Stimulated activated CD4-positive, alpha-beta T cell treated with anti-CD3 and anti-CD28 coated beads, Interleukin-15, amount 100 ng/mL, for 24 hours (primary cell): Measurements from ENCODE around the gene CTRL.
A peak's percentile ranks its signal among the peaks of the same experiment; 100 is the strongest.

Experiments used
- DNase-seq: peaks from one replicate; pipeline ENCODE4 v3.0.0-alpha.2; 2020

CTRL gene

DNA sequence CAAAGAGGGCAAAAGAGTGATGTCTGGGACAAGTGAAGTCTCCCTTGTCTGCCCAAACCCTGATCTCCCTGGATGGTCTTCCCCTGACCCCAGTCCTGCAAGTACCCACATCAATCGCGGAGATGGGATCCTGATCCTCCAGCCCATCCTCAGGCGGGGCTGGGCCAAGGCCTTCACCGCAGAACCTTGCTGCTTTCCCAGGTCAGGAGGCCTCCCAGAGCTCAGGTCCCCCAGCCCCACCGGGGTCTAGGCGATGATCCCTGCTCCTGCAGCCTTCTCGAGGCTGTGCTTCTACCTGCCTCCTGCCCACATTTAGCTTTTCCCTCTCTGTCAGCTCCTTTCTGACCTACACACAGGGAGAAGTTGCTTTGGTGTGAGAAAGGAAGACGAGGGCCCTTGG, 30.5 kb upstream of the CTRL start:
- DNase-seq, result no peak

DNA sequence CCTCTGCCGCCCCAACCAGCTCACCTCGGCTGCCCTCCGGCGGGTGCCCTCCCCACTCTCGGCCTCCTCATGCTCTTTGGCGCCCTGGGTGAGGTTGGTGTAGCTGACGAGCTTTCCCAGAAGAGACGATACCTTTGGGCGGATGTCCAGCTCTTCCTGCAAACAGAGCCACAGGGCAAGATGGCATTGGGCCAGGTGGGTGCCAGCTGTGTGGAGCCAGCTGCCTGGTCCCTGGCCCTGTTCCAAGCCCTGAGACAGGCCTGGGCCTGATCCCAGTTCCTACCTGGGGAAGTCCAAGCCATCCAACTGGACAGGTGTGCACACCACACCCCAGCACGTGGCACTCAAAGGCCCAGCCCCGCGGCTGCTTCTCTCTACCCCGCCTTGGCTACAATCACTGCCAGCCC, 29.9 kb upstream of the CTRL start:
- no peak for DNase-seq

DNA sequence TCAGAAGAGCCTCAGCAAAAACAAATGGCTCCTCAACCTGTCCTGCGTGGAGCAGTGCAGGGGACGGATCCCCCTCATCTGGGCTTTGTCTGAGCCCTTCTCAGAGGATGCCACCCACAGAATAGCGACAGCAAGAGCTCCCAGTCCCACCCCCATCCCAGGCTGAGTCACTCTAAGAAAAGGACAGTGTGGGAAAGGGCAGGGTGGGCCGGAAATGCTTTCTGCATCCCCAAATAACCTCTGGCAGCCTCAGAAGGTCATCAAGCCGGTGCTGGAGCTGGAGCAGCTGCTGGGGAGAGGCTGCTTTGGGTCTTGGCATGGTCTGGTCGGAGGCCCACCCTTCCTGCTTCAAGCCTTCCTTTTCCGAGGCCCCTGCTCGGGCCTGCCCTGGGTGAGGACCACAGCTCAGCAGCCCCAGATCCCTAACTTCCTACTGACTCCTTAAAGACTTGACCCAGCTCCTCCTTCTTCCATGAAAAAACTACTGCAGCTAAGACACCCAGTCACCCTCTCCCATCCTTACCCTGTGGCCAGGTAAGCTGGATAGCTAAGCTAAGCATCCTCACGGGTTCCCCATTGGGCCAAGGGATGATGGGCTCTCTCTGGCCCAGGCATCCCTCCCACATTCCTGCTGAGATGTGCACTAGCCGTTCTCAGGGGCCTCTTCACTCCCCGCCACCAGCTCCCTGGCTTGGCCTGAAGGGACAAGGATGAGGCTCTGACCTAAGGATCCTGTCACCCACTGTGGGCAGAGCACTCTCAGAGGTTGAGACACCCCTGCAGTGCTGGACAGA, 28.1 kb upstream of the CTRL start:
- no peak for DNase-seq

DNA sequence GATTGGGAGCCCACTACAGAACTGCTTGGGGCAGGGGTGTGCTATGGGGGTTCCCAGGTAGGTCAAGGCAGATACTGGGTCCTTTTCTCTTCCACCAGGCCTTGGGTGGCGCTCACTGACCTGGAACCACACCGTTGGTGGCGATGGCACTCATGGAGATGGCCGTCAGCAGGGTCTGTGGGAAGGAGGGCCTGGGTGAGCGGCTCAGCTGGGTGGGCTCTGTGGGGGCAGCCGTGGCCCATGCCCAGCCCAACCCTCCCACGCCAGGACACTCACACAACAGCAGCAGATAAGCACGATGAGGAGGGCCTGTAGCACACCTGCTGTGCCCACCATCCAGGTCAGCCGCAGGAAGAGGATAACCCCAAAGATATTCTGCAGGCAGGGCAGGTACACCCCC, 26.0 kb upstream of the CTRL start:
- DNase-seq, result no peak

DNA sequence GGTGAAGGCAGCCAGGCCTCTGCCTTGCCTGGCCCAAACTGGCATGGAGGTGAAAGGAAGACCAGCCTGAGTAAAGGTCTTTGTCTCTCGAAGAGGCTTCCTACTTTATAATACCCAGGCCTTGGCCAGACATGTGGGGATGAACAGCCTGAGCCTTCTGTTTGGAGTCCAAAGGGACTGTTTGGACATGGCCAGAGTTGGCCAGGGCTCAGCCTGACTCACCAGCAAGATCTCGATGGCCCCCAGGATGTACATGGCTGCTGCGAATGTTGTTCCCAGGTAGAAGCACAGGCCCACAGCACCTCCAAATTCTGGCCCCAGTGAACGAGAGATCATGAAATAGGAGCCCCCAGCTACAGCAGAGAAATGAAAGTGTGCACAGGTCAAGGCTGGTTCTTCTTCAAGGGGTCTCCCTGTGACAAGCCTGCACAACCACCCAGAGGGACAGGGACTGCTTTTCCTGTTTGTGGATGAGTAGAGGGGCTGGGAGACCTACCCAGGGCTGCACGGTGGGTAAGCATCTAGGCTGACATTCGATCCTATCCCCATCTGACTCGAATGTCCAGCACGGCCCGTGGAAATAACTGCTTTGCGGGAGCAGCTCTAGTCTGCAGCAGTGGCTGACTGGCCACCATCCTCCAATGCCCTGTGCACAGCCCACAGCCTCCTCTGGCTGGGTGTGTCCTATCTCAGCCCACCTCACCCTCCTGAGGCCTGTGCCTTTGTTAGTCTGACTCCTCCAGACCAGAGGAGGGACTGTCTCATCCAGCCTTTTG, 22.9 kb upstream of the CTRL start:
- DNase-seq, result no peak

DNA sequence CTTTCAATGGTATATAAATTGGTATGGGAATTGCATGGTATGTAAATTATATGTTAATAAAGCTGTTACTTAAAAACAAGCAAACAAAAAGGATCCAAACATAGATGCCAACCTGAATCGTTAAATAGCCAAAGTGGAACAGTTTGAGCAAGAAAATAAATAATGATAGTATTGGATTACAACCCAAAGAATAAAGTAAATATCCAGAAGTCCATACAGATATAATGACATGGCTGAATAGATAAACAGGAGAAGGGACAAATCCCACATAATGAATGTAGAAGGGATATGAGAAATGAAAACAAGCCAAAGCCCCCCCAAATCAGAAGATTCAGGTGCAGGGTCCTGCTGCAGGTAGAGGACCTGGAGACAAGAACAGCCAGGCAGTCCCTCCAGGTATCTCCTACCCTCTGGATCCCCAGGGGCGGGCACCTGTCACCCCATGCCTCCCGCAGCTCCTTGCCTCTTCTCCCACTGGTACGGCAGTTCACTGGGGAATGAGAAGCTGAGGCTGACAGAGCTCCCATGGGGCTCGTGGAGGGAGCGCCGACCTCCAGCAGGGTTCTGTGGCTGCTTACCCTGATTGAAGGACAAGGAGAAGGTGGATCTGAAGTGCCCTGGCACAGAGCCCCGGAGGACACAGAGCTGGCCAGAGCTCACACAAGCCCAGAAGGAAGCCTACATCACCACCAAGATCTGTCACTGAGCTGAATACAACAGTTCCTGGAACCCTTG, 22.1 kb upstream of the CTRL start:
- no peak for DNase-seq

DNA sequence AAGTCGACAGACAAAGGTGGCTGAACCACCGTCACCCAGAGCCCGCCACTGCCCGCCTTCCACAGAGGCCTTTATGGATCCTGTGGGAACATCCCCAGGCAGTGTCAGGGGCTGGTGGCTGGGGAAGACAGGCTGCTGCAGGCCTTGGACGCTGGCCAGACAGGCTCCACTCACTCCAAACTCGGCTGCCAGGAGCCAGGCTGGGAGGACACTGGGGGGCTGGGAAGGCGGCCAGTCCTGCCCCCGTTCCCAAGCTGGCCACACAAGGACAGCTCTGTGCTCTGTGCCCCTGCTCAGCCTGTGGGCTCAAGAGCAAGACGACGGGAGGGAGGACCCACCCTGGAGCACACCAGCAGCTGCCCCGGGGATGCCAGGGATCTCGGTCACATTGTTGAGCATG, 19.8 kb upstream of the CTRL start:
- no peak for DNase-seq

DNA sequence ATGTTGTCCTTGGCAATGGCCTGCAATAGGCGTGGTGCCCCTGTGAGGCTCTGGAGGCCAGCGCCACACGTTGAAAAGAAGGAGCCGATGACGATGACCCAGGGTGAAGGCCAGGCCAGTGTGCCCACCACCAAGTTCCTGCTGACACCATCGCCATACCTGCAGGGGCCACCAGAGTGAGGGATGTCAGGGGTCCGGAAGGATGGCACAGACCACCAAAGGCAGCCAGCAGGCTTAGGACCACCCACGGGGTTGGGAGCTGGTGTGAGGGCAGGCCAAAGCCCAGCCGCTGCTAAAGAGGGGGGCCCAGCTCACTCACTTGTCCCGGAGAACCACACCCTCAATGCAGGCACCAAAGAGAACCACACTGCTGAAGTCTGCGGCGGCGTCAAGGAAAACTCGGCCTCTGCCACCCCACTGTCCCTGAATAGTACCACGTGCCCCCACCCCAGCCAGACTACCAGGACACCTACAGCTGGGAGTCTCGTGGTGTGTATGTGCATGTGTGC, 18.7 kb upstream of the CTRL start:
- DNase-seq, result no peak

DNA sequence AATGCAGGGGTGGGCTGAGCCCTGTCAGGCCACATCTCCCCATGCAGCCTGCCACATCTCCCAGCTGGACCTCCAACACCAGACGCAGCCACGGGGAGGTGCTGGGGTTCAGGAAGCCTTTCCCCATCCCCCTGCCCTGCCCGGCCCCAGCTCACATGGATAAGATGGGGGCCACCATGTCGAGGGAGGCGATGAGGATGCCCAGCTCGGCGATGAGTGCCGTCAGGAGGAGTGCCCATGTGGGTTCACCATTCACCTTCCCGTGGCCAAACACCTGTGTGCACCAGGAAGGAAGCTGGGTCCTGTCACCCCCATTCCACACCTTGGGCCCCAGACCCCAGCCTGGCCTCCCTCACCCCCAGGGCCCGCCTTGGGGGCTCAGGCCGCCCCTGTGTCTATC, 18.0 kb upstream of the CTRL start:
- no peak for DNase-seq

DNA sequence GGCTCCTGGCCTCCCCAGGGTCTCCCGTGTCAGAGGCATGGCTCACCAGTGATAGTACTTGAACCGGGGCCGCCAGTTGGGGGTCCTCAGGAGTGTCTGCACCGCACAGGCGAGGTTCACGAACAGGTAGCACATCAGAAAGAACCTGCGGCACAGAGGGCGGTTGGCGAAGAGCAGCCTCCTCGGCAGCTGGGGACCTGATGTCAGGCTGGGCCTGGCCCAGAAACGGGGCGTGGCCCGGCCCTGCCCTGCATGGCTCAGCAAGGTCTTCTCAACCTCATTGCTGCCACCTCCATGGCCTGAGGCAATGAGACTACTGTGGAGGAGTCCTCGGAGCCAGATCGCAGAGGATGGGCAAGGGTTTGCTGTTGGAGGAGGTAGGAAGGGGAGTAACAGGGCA, 16.4 kb upstream of the CTRL start:
- DNase-seq, result no peak

DNA sequence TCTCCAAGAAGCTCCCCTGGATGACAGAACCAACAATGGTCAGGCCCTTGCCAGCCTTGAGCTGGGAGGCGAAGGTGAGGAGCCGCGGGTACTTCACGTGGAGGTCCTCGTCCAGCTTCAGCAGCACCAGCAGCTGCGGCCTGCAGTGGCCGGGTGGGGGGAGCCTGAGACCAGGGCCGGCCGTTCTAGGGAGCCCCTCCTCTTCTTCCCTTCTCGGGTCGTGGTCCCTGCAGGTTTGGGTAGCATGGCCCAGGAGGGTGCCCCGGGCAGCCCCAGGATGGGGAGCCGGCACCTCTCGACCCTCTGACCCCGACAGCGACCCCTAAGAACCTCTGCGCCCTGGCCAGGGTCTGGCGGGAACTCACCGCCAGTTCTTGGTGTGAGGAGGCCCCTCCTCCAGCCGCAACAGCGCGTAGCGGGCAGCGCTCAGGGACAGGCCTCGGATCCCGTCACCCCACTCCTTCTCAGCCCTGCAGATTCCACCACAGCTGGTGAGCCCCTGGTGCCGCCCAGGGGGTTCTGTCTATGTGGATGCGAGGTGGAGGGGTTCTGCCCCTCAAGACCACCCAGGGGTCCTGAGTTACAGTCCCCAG, 15.4 kb upstream of the CTRL start:
- DNase-seq, result no peak

DNA sequence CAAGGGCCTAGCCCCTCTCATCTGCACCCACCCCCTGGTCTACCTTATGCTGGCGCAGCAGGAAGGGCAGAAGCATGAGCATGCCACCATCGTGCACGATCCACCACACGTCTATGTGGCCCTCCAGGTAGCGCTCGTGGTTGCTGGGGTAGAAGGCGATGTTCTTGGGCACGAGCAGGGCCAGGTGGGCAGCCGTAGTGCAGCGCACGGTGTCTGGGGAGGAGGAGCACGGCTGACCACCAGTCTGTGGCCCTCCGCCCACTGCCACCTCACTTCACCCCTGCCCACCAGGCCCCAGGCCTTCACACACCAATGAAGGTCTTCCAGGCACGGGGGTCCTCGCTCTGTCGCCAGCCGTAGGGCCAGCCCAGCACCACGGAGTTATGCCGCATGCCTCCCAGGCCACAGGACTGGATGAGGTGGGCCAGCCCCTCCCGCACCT, 14.5 kb upstream of the CTRL start:
- DNase-seq, result no peak

DNA sequence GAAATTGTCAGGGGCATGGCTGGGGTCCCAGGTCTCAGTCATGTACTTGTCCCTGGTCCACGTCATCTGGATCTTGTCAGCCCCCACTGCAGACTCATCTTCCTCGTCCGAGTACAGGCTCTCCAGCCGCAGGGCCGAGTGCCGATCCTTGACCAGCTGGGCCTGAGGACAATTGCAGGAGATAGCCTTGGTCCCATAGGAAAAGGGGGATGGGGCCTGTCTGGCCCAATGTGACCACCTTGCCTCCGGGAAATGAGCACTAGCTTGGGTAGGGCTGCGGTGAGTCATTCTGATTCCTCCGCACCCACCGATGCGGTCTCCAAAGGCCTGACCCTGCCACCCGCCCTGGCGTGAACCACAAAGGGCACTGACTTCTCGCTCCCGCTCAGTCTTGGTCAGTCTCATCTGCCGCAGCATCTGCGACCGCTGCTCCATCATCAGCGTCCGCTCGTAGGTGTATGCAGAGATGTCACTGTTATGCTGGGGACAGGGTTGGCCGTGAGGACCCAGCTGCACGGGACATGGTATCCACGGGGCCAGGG, 13.8 kb upstream of the CTRL start:
- DNase-seq, result no peak

DNA sequence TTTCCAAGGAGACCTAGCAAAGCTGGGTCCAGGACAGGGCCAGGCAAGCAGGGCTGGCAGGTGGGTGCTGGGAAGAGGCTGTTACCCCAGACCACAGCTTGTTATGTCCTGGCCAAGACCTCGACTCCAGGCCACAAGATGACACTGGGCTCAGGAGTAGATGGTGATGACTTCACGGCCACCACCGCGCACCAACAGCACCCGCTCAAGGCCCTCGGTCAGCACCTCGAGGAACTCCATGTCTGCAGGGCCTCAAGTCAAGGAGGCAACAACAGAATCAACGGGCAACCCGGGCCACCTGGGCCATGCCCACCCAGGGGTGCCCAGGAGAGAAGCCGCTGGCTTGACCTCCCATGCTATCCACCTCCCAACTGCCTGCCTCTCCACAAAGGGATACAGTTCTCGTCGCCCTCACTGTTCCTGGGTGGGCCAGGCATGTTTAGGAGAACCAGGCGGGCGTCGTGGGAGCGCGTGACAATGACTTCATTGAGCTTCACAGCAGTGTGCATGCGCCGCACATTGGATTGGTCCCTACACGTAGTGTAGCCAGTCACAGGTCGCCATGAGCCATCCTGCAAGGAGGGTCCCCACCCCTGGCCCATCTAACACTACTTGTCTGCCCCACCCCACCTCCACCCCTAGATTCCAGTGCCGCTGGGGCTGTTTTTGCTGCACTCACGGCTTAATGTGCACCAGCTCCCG, 13.2 kb upstream of the CTRL start:
- no peak for DNase-seq

DNA sequence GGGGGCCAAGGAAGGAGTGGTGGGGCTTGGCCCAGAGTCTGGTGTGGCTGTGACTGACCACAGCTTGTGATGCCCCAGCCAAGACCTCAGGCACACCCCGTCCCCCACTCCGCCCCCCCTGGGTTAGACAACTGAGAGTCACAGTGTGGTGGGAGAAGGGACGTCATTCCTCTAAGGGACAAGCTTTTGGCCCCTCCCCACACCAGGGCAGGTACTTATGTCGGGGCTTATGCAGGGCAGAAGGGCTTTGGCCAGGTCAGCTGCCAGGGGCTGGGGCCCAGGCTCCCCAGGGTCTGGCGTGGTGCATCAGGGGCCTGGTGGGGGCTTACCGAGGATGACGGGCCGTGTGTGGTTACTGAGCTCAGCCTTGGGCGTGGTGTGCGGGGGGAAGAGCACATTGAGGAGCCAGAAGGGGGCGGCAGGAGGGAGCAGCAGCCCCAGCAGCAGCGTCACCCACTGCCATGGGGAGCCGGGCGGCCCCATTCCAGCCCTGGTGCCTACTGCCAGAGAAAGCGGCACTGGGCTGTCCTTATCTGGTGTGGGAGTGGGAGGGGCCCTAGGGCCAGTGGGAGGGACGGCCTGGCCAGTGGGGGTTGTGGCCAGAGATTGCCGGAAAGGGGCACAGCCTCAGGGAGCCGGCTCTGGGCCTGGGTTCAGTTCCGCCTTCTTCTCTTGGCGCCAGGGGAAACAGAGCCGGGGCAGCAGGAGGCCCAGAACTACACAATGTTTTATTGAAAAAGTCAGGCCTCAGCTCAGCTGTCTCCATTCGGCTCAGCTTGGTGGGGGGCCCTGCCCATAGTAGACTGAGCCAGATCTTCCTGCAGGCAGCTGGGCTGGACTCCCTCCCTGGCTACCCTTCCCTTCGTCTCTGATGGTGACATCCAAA, 12.2 kb upstream of the CTRL start, which contains the start of gene LCAT:
TSS of gene LCAT (minus strand) at position 502 of the 886 bp plus-strand sequence. CDS start at position 483, 19 bp downstream.
- no peak for DNase-seq

DNA sequence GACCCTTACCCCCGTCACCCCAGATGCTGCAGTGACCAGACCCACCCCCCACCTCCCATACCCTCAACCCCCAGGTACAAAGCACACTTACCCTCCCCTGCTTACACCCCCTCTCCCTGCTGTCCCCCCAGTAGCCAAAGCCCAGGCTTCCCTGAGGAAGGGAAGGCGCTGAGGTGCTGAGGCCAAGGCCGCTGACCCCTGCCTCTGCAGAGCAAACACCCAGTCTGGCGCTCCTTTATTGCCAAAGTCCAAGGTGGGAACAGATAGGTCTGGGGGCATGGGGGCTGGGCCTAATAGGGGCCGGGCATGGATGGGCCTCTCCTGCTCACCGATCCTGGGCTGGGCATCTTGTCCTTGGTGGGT, 11.6 kb upstream of the CTRL start:
- DNase-seq, result no peak

DNA sequence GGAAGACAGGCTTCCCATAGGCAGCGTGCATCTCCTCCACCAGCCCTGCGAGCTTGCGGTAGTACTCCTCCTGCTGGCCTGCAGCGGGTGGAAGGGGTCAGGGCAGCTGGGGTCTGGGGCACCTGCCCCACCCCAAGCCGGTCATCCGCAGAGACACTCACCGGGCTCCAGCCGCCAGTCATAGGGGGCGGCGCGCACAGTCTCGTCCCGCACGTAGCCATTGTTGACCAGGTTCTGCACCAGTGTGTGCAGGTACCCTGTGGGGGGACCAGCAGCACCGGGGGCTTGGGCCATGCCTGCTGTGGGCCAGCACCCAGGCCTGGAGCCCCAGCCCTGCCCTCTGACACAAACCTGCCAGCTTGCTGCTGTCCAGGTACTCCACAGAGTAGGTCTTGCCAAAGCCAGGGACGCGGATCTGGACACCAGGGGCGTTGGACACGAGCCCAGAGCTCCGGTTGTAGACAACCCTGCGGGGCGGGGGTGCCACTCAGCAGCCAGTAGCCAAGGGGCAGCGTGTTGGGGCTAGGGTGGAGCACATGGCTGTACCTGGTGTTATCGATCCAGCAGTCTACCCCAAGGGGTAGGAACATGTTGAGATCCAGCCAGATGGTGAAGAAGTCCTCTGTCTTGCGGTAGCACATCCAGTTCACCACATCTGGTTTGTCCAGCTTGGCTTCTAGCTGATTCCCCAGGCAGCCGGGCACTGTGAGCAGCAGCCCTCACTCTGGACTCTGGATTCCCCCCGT, 11.0 kb upstream of the CTRL start:
- no peak for DNase-seq

DNA sequence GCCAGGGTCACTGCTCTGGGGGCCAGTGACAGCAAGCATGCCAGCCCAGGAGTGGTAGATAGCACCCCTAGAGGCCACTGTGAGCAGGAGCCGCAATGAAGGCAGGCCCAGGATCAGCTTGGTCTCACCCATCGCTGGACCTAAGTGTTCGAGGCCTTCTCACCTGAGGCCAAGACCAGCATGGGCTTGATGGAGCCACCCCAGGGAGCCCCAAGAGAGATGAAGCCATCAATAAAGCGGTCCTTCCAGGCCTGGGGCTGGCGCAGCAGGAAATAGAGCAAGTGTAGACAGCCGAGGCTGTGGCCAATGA, 10.5 kb upstream of the CTRL start:
- DNase-seq, result peak; percentile 59

DNA sequence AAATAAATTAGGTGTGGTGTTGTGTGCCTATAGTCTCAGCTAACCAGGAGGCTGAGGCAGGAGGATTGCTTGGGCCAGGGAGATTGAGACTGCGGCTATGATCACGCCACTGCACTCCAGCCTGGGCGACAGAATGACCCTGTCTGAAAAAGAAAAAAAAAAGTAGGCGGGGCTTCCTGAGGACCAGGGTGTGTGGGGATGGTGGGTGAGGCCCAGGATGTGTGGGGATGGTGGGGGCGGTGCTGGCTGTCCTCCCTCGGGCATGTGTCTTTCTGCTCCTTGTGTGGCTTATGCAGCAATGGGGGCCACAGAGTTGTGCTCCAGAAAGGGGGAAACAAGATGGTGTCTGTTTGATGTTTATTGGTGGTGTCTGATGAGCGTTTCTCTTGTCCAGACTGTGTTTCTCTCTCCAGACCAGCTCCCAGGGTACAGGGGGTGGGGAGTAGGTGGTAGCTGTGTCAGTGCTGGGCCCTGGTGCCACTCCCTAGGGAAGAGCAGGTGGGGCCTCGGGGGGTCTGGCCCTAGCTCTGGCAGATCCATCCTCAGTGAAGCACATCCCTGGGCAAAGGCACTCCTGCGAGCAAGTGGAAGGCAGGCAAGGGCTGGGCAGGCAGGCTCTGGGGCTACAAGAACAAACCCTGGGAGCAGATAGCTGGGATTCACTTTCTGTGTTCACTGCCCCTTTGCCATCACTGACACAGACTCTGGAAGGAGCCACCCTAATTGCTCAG, 10.0 kb upstream of the CTRL start:
- DNase-seq, result no peak
